Measurements from ENCODE around the gene DAD1.
"Not testable (repeated sequence)": the region's sequence is repeated elsewhere in the genome, so short reads cannot be mapped to it uniquely, and the experiment has no call there.

The DAD1 gene

DNA sequence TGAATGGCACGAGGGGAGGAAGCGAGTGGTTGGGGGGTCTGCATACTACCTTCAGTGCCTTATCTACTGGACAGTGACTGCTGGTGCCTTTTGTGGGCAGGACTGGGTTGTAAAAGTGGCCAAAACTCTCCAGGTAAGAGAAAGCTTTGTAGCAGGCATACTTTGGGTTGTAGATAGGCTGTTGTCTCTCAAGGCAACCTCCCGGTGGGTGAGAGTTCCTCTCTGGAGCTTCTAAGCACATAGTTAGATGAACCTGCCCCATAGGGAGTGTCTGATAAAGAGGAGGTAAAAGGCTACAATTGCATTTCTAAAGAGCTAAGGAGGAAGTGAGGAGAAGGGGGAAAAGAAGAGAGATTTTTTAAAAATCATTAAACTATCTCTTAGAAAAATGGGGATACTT lies 4.2 kb upstream of the DAD1 start:
- no peak overlapping the region for H3K9ac ChIP-seq (ENCODE audit: low read depth, low read length)
- no peaks in the 10 kb centered on the region for H3K9me3 ChIP-seq (ENCODE audit: control insufficient read depth, insufficient read depth, low read length)
- peaks cover 8% of the 10 kb centered on the region for H3K4me1 ChIP-seq (ENCODE audit: insufficient read depth, low read length)
- H3K36me3 ChIP-seq (ENCODE audit: insufficient read depth, low read length) = no peaks in the 10 kb centered on the region

DNA sequence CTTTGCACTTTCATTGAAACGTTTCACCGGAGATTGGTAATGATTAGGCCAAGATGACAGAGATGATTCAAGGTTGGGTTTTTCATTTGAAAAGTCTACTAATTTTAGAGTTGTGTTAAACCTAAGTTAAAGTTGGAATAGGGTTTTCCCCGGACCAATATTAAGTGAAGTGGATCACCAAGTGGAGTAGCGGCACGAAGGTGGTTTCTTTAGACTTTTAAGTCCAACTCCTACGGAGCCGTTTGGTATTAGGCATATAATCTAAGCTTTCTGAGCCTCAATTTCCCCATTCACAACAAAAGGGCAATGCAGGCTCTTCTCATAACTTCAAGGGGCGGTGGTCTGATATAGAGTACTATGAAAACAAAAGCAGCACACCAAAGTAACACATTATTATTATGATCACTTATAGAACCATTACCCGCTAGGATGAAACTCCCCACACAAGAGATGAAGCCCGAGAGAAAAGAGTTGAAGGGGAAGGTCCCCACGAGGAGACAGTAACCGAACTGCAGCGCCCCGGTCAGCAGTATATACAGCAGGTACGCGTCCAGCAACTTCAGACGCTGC lies 413 bp downstream of the DAD1 start:
- H3K36me3 ChIP-seq (ENCODE audit: insufficient read depth, low read length) = peaks cover 2% of the 10 kb centered on the region; the same call in 1 of the 2 replicates
- no peaks in the 10 kb centered on the region for H3K9me3 ChIP-seq (ENCODE audit: control insufficient read depth, insufficient read depth, low read length)
- peaks cover 7% of the 10 kb centered on the region; the same call in 1 of the 2 replicates for H3K4me1 ChIP-seq (ENCODE audit: insufficient read depth, low read length)
- H3K9ac ChIP-seq (ENCODE audit: low read depth, low read length) = peak overlapping the region; percentile 98

DNA sequence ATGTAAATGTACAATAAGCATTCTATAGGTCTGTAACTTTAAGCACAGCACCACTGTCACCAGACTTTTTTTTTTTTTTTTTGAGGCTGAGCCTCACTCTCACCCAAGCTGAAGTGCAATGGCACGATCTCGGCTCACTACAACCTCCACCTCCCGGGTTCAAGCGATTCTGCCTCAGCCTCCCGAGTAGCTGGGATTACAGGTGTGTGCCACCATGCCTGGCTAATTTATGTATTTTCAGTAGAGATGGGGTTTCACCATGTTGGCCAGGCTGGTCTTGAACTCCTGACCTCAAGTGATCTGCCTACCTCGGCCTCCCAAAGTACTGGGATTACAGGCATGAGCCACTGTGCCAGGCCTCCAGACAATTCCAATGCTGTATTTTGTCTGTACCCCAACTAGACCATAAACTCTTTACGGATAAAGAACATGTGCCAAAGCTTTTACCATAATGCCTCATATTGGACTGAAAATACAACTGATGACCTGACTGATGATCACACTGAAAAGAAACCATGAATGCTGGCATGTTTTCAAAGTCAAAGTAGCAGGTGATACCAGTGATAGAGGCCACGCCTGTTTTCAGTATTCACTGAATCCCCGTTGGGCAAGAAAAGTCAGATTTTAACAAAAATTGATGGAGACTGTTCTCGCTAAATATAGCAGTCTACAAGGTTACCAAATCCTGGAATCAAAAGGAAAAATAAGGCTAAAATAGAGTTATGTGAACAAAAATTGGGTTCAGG lies 1.2 kb downstream of the DAD1 start:
- not testable (repeated sequence) for H3K36me3 ChIP-seq (ENCODE audit: insufficient read depth, low read length); H3K4me1 ChIP-seq (ENCODE audit: insufficient read depth, low read length); H3K9me3 ChIP-seq (ENCODE audit: control insufficient read depth, insufficient read depth, low read length)
- H3K9ac ChIP-seq (ENCODE audit: low read depth, low read length) = peak overlapping the region; percentile 98

DNA sequence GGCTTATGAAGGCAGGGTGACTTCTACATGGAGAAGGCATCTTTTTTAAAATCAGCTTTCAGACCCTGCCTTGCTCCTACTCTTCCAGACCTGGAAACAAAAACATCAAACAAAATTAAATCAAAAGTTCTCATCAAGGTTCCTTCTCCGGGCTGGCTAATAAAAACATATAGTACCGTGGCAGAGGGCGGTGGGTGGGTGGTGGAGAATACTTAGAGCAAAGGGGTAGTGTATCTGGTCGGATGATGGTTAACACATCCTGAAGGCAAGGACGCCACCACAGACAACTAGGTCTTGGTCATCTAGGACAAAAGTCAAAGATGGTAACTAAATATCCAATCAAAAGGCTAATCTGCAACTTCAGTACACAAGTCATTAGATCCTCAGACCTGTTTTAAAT lies 1.8 kb downstream of the DAD1 start:
- Histone ChIP-seq H3K36me3 (ENCODE audit: insufficient read depth, low read length) (peaks cover 2% of the 10 kb centered on the region; the same call in 1 of the 2 replicates), H3K9ac (ENCODE audit: low read depth, low read length) (no peak overlapping the region), H3K9me3 (ENCODE audit: control insufficient read depth, insufficient read depth, low read length) (no peaks in the 10 kb centered on the region), H3K4me1 (ENCODE audit: insufficient read depth, low read length) (peaks cover 3% of the 10 kb centered on the region; the same call in 1 of the 2 replicates)

DNA sequence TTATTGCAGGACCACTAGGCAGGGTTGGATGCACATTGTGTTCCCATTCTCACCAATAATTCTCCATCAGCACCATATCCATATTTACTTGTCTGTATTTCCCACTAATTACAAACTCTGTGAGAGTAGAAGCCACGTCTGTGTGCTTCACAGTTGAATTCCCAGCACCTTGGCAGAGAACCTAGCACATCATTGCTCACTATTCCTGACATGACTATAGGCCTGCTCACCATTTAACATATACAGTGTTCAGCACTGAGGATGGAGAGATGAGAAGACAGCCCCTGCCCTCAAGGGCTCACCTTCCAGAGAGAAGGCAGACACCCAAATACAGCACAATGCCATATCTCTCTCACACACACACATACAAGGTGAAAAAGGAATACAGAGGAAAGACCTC lies 5.0 kb downstream of the DAD1 start:
- Histone ChIP-seq H3K9ac (ENCODE audit: low read depth, low read length) (no peak overlapping the region), H3K9me3 (ENCODE audit: control insufficient read depth, insufficient read depth, low read length) (no peaks in the 10 kb centered on the region), H3K36me3 (ENCODE audit: insufficient read depth, low read length) (peaks cover 5% of the 10 kb centered on the region; the same call in 1 of the 2 replicates), H3K4me1 (ENCODE audit: insufficient read depth, low read length) (peaks cover 3% of the 10 kb centered on the region; the same call in 1 of the 2 replicates)

DNA sequence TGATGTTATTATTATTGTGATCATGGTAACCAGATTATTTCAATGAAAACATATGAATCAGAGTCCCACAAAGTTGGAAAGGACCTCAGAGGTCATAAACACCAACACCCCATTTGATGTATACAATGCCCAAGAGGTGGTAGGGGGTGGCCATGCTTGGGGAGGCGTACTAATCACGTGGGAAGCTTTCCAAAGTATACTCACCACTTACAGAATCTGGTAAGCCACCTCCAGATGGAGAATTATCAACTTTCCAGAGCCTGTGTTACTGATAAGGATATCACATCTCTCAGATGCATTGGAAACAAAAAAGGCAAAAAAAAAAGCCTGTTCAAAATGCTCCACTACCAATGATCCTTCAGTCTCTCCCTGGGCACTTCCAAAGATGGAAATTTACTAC lies 8.4 kb downstream of the DAD1 start:
- H3K4me1 ChIP-seq (ENCODE audit: insufficient read depth, low read length) = 0 out of 2 replicates have a peak, but pooled peaks cover 4% of the 10 kb centered on the region
- no peaks in the 10 kb centered on the region for H3K9me3 ChIP-seq (ENCODE audit: control insufficient read depth, insufficient read depth, low read length)
- H3K9ac ChIP-seq (ENCODE audit: low read depth, low read length) = no peak overlapping the region

DNA sequence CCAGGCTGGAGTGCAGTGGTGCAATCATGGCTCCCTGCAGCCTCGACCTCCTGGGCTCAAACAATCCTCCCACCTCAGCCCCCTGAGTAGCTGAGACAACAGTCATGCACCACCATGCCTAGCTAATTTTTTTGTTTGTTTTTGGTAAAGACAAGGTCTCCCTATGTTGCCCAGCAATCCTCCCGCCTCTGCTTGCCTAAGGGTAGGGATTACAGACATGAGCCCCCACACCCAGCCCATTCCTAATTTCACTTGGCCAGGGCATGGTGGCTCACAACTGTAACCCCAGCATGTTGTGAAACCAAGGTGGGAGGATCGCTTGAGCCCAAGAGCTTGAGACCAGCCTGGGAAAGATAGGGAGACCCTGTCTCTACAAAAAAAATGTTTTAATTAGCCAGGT lies 9.1 kb downstream of the DAD1 start:
- 0 out of 2 replicates have a peak, but pooled peaks cover 4% of the 10 kb centered on the region for H3K4me1 ChIP-seq (ENCODE audit: insufficient read depth, low read length)
- no peaks in the 10 kb centered on the region for H3K9me3 ChIP-seq (ENCODE audit: control insufficient read depth, insufficient read depth, low read length)
- no peak overlapping the region for H3K9ac ChIP-seq (ENCODE audit: low read depth, low read length)
- H3K36me3 ChIP-seq (ENCODE audit: insufficient read depth, low read length) = peaks cover 3% of the 10 kb centered on the region; the same call in 1 of the 2 replicates

More for the DNA sequence above, 8.4 kb downstream of the DAD1 start:
- peaks cover 3% of the 10 kb centered on the region; the same call in 1 of the 2 replicates for H3K36me3 ChIP-seq (ENCODE audit: insufficient read depth, low read length)

DNA sequence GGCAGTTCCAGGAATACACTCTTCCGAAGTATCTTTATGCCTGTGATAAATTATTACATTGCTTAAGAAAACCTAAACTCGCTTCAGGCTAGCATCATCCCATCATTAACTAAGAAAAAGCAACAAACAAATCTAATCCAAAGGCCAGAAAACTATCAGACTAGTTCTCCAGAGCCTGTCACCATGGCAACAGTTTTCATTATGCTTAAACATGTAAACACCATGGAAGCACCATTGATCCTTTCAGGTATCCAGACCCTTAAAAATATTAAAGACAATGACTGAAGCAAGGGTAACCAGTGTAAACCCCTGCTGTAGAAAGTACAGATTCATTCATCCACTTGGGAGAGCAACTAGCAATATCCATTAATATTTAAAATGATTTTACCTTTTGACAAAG lies 9.8 kb downstream of the DAD1 start:
- 0 out of 2 replicates have a peak, but pooled peaks cover 4% of the 10 kb centered on the region for H3K4me1 ChIP-seq (ENCODE audit: insufficient read depth, low read length)
- H3K9ac ChIP-seq (ENCODE audit: low read depth, low read length) = no peak overlapping the region
- H3K9me3 ChIP-seq (ENCODE audit: control insufficient read depth, insufficient read depth, low read length) = no peaks in the 10 kb centered on the region
- peaks cover 3% of the 10 kb centered on the region; the same call in 1 of the 2 replicates for H3K36me3 ChIP-seq (ENCODE audit: insufficient read depth, low read length)

DNA sequence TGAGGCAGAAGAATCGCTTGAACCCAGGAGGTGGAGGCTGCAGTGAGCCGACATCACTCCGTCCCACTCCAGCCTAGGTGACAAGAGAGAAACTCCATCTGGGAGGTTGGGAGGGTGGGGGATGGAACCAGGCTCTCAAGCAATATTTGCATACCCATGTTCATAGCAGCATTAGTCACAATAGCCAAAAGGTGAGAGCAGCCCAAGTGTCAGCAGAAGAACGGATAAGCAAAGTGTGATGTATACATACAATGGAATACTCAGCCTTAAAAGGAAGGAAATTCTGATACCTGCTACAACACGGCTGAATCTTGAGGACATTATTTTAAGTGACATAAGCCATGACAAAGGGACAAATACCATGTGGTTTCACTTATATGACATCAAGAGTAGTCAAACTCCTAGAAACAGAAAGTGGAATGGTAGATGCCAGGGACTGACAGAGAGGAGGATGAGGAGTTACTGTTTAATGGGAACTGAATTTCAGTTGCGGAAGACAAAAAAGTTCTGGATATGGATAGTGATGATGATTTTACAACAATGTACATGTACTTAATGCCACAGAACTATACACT lies 11.6 kb downstream of the DAD1 start:
- H3K9me3 ChIP-seq (ENCODE audit: control insufficient read depth, insufficient read depth, low read length) = no peaks in the 10 kb centered on the region
- peaks cover 7% of the 10 kb centered on the region for H3K36me3 ChIP-seq (ENCODE audit: insufficient read depth, low read length)
- H3K4me1 ChIP-seq (ENCODE audit: insufficient read depth, low read length) = 0 out of 2 replicates have a peak, but pooled peaks cover 4% of the 10 kb centered on the region
- no peak overlapping the region for H3K9ac ChIP-seq (ENCODE audit: low read depth, low read length)

DNA sequence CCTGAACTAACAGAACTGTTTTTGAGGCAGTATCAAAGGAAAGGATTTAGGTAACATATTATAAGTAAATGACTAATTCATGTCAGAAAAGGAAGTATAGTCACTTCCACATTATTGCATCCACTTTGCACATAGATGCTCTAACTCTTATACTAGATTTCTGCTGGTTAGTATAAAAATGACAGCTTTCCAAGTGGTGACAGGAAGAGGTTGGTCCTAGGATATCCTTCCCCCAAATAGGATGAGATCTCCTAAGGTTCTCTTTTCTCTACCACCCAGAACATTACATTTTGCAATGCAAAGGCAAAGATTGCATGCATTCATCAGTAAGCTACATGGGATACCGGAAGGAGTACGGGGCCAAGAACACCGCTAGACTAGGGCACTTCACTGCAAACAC lies 15.2 kb downstream of the DAD1 start:
- no peaks in the 10 kb centered on the region for H3K9me3 ChIP-seq (ENCODE audit: control insufficient read depth, insufficient read depth, low read length)
- H3K36me3 ChIP-seq (ENCODE audit: insufficient read depth, low read length) = peaks cover 7% of the 10 kb centered on the region
- H3K9ac ChIP-seq (ENCODE audit: low read depth, low read length) = no peak overlapping the region
- H3K4me1 ChIP-seq (ENCODE audit: insufficient read depth, low read length) = peaks cover 11% of the 10 kb centered on the region; the same call in 1 of the 2 replicates

DNA sequence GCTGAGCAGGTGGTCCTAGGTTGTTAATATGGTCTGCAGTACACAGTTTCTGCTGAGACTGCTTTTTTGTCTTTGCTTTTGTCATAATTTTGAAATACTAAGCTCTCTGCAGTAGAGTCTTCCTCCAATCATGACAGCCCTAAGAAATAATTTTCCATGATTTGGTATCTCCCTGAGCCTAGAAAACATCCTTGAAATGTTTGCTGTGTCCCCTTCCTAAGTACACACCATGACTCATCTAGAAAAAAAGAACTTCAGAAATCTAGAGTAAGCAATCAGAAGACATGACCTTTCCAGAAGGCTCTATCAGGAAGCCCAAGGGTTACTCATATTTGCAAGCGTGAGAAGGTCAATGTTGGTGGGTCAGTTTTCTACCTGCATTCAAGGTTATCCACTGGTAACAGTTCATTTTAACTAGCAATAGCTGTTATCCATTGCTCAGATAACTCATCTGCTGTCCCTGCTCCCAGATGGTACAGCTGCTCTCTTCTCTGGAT lies 16.4 kb downstream of the DAD1 start:
- H3K9ac ChIP-seq (ENCODE audit: low read depth, low read length) = no peak overlapping the region
- H3K36me3 ChIP-seq (ENCODE audit: insufficient read depth, low read length) = peaks cover 7% of the 10 kb centered on the region
- H3K9me3 ChIP-seq (ENCODE audit: control insufficient read depth, insufficient read depth, low read length) = no peaks in the 10 kb centered on the region
- H3K4me1 ChIP-seq (ENCODE audit: insufficient read depth, low read length) = peaks cover 11% of the 10 kb centered on the region; the same call in 1 of the 2 replicates

DNA sequence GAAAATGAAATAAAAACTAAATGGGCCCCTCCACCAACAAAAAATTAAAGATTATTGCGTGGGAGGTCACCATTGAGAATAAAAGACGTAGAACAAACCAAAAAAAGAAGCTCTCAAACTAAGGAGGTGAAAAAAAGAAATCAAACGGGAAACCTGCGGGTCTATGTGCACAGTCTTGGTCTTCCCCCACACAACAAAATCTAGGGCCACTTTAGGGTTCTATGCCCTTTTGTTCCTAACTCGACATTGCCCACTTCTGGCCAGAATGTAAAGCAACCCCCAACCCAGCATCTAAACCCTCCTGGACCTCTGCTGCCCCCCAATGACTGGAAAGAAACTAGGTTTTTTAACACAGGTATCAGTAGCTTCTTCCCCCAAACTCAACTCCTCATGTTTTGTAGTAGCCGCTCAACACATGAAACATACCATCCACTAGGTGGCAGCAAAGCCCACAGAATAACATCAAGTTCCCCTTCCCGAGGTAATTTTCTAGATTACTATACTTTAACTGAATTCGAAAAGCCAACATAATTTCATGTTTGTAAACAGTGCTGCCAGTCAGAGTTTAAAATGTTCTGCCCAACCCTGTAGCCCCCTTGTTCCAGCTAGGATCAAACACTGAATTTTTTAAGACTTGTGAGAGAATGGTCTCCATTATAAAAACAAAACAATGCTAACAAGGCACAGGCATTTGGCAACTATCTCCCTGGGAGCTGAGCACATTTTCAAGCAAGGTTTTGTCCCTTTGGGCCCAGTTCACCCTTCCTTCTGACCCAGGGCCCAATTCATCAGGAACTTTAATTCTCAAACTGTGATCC lies 18.7 kb downstream of the DAD1 start:
- H3K9ac ChIP-seq (ENCODE audit: low read depth, low read length) = peak overlapping the region; percentile 31; the same call in 1 of the 2 replicates

DNA sequence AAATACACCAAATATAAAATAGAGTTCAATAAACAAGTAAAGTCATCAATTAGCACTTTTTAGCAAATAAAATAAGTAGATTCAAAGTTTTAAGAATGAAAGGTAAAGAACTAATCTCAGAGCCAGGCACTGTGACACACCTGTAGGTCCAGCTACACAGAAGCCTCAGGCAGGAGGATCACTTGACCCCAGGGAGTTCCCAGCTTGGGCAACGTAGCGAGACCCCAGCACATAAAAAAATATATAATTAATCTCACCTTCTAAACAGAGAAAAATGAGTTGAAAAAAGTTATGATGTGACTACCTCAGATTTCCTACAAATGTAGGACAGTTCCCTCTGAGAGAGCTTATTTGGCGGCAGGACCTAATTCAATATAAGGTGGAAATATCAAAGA lies 19.3 kb downstream of the DAD1 start:
- Histone ChIP-seq H3K4me1 (ENCODE audit: insufficient read depth, low read length) (peaks cover 7% of the 10 kb centered on the region; the same call in 1 of the 2 replicates), H3K36me3 (ENCODE audit: insufficient read depth, low read length) (peaks cover 11% of the 10 kb centered on the region), H3K9me3 (ENCODE audit: control insufficient read depth, insufficient read depth, low read length) (no peaks in the 10 kb centered on the region), H3K9ac (ENCODE audit: low read depth, low read length) (no peak overlapping the region)

More for the DNA sequence above, 18.7 kb downstream of the DAD1 start:
- Histone ChIP-seq H3K9me3 (ENCODE audit: control insufficient read depth, insufficient read depth, low read length) (no peaks in the 10 kb centered on the region), H3K36me3 (ENCODE audit: insufficient read depth, low read length) (peaks cover 11% of the 10 kb centered on the region), H3K4me1 (ENCODE audit: insufficient read depth, low read length) (peaks cover 7% of the 10 kb centered on the region; the same call in 1 of the 2 replicates)
